NCI-H1436 treated with DMSO at 0.1 percent for 48 hours (cell line): ENCODE measurements around the gene NEU2.
"Not testable (repeated sequence)": the region's sequence is repeated elsewhere in the genome, so short reads cannot be mapped to it uniquely, and the experiment has no call there.

ENCODE experiments used
- DNase-seq: peaks from one replicate; lab custom pipeline; 2025; lab: John Stamatoyannopoulos, UW

NEU2 gene

GRCh38 chr2:233010569-233011267, 21.8 kb upstream of the NEU2 start:
- DNase-seq, result no peak

GRCh38 chr2:233011268-233011650, 21.2 kb upstream of the NEU2 start:
- DNase-seq, result no peak

GRCh38 chr2:233011702-233012131, 20.8 kb upstream of the NEU2 start:
- no peak for DNase-seq

GRCh38 chr2:233012301-233012971, 20.0 kb upstream of the NEU2 start:
- no peak for DNase-seq

GRCh38 chr2:233013027-233013461, 19.4 kb upstream of the NEU2 start, which contains the start of gene NGEF:
NGEF (minus strand) TSS chr2:233013256; CDS start chr2:232974890, 38,366 bp downstream.
- DNase-seq, result no peak

GRCh38 chr2:233013650-233014049, 18.8 kb upstream of the NEU2 start:
- no peak for DNase-seq

GRCh38 chr2:233015019-233015645, 17.3 kb upstream of the NEU2 start:
- no peak for DNase-seq

- no peak for DNase-seq
Observed at GRCh38 chr2:233017947-233018346, 14.5 kb upstream of the NEU2 start.

GRCh38 chr2:233019610-233020009, 12.9 kb upstream of the NEU2 start:
- not testable (repeated sequence) for DNase-seq

- DNase-seq, result no peak
Observed at GRCh38 chr2:233020454-233020853, 12.0 kb upstream of the NEU2 start.

GRCh38 chr2:233021771-233022170, 10.7 kb upstream of the NEU2 start:
- no peak for DNase-seq

GRCh38 chr2:233022561-233022960, 9.9 kb upstream of the NEU2 start:
- DNase-seq, result no peak

GRCh38 chr2:233023007-233023760, 9.3 kb upstream of the NEU2 start:
- no peak for DNase-seq

GRCh38 chr2:233023761-233024410, 8.6 kb upstream of the NEU2 start:
- no peak for DNase-seq

GRCh38 chr2:233025706-233026105, 6.8 kb upstream of the NEU2 start:
- no peak for DNase-seq

- DNase-seq, result no peak
Observed at GRCh38 chr2:233026198-233026813, 6.2 kb upstream of the NEU2 start.

GRCh38 chr2:233029321-233029720, 3.2 kb upstream of the NEU2 start:
- no peak for DNase-seq

GRCh38 chr2:233031556-233032500, 644 bp upstream of the NEU2 start:
- DNase-seq, result no peak

GRCh38 chr2:233033672-233034071, 1.2 kb downstream of the NEU2 start:
- DNase-seq, result no peak
